SHP77 (cell line): ENCODE results near the gene EIF2B1.
"Not testable (repeated sequence)": the region's sequence is repeated elsewhere in the genome, so short reads cannot be mapped to it uniquely, and the experiment has no call there.

Experiments
- DNase-seq, 2 experiments: peaks; one replicate each; lab custom pipeline; 2025; lab: John Stamatoyannopoulos, UW

The EIF2B1 gene

GRCh38 chr12:123617580-123617979 lies 15.9 kb downstream of the EIF2B1 start:
- no peak for DNase-seq

GRCh38 chr12:123617144-123617543 lies 16.3 kb downstream of the EIF2B1 start:
- DNase-seq: no peak

DNA sequence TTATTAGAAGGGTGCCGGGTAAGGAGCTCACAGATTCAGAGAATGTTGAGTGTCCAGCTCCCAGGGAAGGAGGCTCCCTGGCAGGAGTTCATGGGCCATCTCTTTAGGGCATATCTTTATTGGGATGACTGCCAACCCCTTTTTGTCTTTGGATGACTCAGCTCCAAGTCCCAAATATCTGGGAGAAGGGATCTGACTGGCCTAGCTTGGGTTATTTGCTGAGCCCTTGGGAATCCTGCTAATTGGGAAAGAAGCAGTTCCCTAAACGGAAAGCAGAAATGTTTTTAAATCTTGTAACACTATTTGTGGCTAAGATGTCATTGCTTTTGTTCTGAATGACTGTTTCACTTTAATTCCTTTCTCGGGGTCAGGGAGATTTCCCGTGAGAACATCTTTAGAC lies 19.0 kb downstream of the EIF2B1 start:
- DNase-seq: no peak

GRCh38 chr12:123614110-123614509 lies 19.4 kb downstream of the EIF2B1 start:
- no peak for DNase-seq

- no peak for DNase-seq
Measured at GRCh38 chr12:123608182-123608581, 25.3 kb downstream of the EIF2B1 start.

GRCh38 chr12:123607756-123608155 lies 25.7 kb downstream of the EIF2B1 start:
- DNase-seq: no peak

DNA sequence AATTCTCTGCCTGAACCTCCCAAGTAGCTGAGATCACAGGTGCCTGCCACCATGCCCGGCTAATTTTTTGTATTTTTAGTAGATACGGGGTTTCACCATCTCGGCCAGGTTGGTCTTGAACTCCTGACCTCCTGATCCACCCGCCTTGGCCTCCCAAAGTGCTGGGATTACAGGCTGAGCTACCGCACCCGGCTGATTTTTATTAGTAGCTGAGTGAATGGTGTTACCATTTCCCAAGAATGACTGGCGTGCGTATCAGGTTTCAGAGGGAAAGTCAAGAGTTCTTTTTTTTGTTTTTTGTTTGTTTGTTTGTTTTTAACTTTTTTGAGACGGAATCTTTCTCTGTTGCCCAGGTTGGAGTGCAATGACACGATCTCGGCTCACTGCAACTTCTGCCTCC lies 30.0 kb downstream of the EIF2B1 start:
- DNase-seq: not testable (repeated sequence)

GRCh38 chr12:123602651-123603195 lies 30.8 kb downstream of the EIF2B1 start:
- no peak for DNase-seq

GRCh38 chr12:123601602-123602489 lies 31.6 kb downstream of the EIF2B1 start, which contains the start of gene DDX55:
Gene DDX55, plus strand, starts transcription at chr12:123602099. Its CDS starts 50 bp downstream, at chr12:123602149.
- DNase-seq: peak; percentile 84 to 86

DNA sequence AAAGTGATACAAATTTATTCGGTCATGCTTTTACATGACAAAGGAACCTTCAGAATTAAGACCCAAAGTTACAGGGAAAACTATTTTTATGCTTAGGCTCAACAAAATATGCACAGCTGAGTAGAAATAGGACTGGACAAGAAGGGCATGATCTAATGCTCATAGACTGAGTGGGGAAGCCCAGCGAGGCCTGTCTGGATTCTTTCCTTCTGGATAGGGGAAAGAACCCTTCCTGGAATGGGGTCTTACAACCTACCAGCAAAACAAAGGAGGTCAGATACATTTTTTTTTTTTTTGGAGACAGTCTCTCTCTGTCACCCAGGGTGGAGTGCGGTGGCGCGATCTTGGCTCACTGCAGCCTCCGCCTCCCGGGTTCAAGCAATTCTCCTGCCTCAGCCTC lies 33.8 kb downstream of the EIF2B1 start:
- DNase-seq: no peak

- no peak for DNase-seq
Measured at GRCh38 chr12:123599310-123599709, 34.2 kb downstream of the EIF2B1 start.

- no peak for DNase-seq
Measured at GRCh38 chr12:123598522-123598921, 35.0 kb downstream of the EIF2B1 start.

GRCh38 chr12:123597100-123597499 lies 36.4 kb downstream of the EIF2B1 start:
- no peak for DNase-seq

- no peak for DNase-seq
Measured at GRCh38 chr12:123595729-123596128, 37.8 kb downstream of the EIF2B1 start.

DNA sequence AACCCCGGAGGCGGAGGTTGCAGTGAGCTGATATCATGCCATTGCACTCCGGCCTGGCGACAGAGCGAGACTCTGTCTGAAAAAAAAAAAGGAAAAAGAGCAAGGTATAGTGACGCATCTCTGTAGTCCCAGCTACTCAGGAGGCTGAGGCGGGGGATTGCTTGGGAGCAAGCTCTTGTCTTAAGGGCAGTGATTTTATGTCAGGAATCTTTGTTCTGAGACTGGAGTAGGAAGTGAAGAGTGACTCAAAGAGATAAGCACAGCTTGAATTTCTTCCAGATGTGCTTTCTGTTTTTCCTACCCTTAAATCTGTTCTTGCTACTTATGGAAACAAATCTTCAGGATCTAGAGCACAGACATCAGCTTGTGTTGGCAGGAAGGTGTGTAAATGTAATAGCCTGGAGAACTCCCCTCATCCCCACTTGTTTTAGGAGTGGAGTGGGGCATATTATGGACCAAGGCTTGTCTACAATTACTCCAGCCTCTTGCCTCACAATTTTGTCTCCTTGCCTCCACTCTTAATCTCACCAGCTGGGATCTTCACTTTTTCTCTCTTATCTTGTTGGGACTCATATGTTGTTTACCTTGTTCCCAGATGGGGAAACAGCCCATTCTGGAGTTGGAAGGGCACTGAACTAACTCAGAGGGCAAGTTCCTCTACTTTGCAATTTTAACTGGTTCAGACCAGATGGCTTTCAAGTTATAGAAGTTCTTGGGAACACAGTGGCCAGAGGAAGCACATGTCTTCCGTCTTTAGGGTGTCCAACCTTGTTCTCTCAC lies 41.6 kb downstream of the EIF2B1 start:
- no peak for DNase-seq

GRCh38 chr12:123580772-123581171 lies 52.7 kb downstream of the EIF2B1 start:
- no peak for DNase-seq

GRCh38 chr12:123578829-123579228 lies 54.7 kb downstream of the EIF2B1 start:
- DNase-seq: not testable (repeated sequence)

GRCh38 chr12:123578243-123578642 lies 55.2 kb downstream of the EIF2B1 start:
- no peak for DNase-seq

DNA sequence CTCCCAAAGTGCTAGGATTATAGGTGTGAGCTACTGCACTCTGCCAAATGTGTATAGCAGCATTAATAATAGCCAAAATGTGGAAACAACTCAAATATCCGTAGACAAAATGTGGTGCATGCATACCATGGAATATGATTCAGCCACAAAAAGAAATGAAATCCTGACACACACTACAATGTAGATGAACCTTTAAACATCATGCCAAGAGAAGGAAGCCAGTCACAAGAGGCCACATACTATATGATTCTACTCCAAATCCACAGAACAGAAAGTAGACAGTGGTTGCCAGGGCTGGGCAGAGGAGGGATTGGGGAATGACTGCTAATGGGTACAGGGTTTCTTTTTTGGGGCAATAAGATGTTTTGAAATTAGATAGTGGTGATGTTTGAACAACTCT lies 56.9 kb downstream of the EIF2B1 start:
- DNase-seq: no peak

GRCh38 chr12:123573870-123574269 lies 59.6 kb downstream of the EIF2B1 start:
- DNase-seq: no peak

GRCh38 chr12:123572391-123572790 lies 61.1 kb downstream of the EIF2B1 start:
- DNase-seq: no peak

DNA sequence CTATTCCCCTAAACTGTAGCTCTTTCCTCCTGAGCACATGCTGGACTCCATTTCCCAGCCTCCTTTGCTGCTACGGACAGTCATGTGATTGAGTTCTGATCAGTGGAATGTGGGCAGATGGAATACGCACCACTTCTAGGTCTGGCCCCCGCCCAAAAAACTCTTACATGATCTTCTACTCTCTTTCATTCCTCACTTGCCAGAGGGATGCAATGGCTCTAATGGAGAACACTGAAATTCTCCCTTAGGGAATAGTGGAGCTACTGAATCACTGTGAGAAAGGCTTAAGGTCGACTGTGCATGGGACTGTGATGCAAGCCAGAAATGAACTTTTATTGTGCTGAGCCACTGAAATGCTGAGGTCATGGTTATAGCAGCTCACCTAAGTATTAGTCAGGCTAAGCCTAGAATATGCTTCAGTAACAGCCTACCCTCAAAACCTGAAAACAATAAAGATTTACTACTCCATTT lies 62.1 kb downstream of the EIF2B1 start:
- DNase-seq: peak; percentile 83 to 85
